ENCODE data around the gene CDO1.

DNA sequence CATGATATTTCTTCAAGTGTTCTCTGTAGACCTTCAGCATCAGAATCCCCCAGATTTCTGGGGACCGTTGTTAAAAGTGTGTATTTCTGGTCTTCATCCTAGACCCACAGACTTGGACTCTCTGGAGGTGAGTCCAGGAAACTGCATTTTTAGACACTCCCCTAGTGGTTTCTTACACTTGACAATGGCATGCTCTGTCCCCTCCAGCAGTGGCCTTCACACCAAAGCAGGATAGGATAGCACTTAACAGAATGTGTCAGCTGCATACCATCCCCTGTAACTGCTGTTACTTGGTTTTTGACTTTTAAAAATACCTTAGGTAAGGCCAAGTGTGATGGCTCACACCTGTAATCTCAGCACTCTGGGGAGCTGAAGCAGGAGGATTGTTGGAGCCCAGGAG is 20.8 kb downstream of the CDO1 start:
- TF ChIP-seq, protein P1, sequence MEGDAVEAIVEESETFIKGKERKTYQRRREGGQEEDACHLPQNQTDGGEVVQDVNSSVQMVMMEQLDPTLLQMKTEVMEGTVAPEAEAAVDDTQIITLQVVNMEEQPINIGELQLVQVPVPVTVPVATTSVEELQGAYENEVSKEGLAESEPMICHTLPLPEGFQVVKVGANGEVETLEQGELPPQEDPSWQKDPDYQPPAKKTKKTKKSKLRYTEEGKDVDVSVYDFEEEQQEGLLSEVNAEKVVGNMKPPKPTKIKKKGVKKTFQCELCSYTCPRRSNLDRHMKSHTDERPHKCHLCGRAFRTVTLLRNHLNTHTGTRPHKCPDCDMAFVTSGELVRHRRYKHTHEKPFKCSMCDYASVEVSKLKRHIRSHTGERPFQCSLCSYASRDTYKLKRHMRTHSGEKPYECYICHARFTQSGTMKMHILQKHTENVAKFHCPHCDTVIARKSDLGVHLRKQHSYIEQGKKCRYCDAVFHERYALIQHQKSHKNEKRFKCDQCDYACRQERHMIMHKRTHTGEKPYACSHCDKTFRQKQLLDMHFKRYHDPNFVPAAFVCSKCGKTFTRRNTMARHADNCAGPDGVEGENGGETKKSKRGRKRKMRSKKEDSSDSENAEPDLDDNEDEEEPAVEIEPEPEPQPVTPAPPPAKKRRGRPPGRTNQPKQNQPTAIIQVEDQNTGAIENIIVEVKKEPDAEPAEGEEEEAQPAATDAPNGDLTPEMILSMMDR (IDR thresholded peaks at IDR 0.05; ENCODE audit: insufficient read depth, low read length, poor library complexity, severe bottlenecking) = no peak
- TF ChIP-seq EZH2phosphoT487 (conservative IDR thresholded peaks at IDR 0.05; ENCODE audit: low read length) = no peak

Data from SU-DHL-6 (cell line).